K562 (cell line): ENCODE results near the gene EFNA1. TPM values are rescaled to one million over a fixed set of nuclear protein-coding genes. Genes with fewer than 3 reads are reported as not detected.

Source experiments
- GABPB2 ChIP-seq: fragments of 250-450 bp; sonication (Bioruptor Pico); conservative IDR thresholded peaks from 2 replicates; pipeline ENCODE4 v1.5.1; 2021; ENCODE audit warnings: mild to moderate bottlenecking
- NRF1 ChIP-seq, 2 experiments: fragments of 450-650 bp; IDR thresholded peaks in 1 of 2; conservative IDR thresholded peaks in 1 of 2; 2 replicates each; pipeline ENCODE4 v1.6.1; 2014; ENCODE audit warnings: mild to moderate bottlenecking in 2 of 2
- SNIP1 ChIP-seq: fragments of 450-650 bp; IDR thresholded peaks from 2 replicates; pipeline ENCODE4 v1.7.1; 2017; ENCODE audit warnings: low read depth, mild to moderate bottlenecking
- polyA plus RNA-seq, 8 experiments: library from polyadenylated mRNA; depleted of rRNA in 4 of 8; stranded (reverse) in 5 of 8; unstranded in 3 of 8; fragments of >200 nt; fragmentation: Nextera tagmentation in 2 of 8; fragmentation: Illumina TruSeq in 1 of 8; extraction: Ambion mirVana in 2 of 8; extraction: Trizol in 1 of 8; gene quantifications; 2 replicates each; pipeline versions ENCODE4 v1.2.1 to v1.2.3, GENCODE V29; 2011 to 2014; ENCODE audit warnings: inconsistent platforms in 1 of 8, missing spikeins in 1 of 8
- total RNA-seq, 7 experiments: library from RNA; depleted of rRNA in 6 of 7; stranded (reverse); fragments of >200 nt in 6 of 7; fragmentation: Illumina TruSeq in 2 of 7; extraction: Trizol in 2 of 7; gene quantifications; 2 replicates each; pipeline versions ENCODE4 v1.2.1 to v1.2.3, GENCODE V29; 2011 to 2021; ENCODE audit warnings: low replicate concordance in 1 of 7
- TF ChIP-seq, protein P1 (sequence below): fragments of 450-650 bp; IDR thresholded peaks from 2 replicates; pipeline ENCODE4 v1.6.1; 2016; ENCODE audit warnings: mild to moderate bottlenecking, moderate library complexity

Gene EFNA1
- total and polyA plus RNA-seq, 9 of the 15 experiments (the other 6 are each of a cell fraction or from before 2014, with no cell fraction given) = 2.1 to 9.3 (median 3.0) TPM

DNA sequence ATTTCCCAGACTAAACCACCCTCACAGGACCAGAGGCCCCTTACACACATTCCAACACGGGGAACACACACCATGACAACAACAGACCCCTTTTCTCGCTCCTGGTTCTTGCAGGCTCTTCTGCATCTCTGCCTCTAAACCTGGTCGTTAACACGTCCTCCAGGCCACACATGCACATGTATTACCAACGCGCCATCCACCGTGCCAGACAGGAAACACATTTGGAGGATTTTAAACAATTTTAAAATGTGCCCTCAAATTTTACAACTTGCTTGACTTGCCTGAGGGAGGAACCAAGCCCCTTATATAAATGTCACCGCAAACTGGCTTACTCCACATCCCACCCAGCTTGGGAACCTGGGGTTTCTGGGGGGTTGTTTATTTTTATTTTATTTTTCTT is 16.9 kb upstream of the EFNA1 start (continued):
- TF ChIP-seq, protein P1, sequence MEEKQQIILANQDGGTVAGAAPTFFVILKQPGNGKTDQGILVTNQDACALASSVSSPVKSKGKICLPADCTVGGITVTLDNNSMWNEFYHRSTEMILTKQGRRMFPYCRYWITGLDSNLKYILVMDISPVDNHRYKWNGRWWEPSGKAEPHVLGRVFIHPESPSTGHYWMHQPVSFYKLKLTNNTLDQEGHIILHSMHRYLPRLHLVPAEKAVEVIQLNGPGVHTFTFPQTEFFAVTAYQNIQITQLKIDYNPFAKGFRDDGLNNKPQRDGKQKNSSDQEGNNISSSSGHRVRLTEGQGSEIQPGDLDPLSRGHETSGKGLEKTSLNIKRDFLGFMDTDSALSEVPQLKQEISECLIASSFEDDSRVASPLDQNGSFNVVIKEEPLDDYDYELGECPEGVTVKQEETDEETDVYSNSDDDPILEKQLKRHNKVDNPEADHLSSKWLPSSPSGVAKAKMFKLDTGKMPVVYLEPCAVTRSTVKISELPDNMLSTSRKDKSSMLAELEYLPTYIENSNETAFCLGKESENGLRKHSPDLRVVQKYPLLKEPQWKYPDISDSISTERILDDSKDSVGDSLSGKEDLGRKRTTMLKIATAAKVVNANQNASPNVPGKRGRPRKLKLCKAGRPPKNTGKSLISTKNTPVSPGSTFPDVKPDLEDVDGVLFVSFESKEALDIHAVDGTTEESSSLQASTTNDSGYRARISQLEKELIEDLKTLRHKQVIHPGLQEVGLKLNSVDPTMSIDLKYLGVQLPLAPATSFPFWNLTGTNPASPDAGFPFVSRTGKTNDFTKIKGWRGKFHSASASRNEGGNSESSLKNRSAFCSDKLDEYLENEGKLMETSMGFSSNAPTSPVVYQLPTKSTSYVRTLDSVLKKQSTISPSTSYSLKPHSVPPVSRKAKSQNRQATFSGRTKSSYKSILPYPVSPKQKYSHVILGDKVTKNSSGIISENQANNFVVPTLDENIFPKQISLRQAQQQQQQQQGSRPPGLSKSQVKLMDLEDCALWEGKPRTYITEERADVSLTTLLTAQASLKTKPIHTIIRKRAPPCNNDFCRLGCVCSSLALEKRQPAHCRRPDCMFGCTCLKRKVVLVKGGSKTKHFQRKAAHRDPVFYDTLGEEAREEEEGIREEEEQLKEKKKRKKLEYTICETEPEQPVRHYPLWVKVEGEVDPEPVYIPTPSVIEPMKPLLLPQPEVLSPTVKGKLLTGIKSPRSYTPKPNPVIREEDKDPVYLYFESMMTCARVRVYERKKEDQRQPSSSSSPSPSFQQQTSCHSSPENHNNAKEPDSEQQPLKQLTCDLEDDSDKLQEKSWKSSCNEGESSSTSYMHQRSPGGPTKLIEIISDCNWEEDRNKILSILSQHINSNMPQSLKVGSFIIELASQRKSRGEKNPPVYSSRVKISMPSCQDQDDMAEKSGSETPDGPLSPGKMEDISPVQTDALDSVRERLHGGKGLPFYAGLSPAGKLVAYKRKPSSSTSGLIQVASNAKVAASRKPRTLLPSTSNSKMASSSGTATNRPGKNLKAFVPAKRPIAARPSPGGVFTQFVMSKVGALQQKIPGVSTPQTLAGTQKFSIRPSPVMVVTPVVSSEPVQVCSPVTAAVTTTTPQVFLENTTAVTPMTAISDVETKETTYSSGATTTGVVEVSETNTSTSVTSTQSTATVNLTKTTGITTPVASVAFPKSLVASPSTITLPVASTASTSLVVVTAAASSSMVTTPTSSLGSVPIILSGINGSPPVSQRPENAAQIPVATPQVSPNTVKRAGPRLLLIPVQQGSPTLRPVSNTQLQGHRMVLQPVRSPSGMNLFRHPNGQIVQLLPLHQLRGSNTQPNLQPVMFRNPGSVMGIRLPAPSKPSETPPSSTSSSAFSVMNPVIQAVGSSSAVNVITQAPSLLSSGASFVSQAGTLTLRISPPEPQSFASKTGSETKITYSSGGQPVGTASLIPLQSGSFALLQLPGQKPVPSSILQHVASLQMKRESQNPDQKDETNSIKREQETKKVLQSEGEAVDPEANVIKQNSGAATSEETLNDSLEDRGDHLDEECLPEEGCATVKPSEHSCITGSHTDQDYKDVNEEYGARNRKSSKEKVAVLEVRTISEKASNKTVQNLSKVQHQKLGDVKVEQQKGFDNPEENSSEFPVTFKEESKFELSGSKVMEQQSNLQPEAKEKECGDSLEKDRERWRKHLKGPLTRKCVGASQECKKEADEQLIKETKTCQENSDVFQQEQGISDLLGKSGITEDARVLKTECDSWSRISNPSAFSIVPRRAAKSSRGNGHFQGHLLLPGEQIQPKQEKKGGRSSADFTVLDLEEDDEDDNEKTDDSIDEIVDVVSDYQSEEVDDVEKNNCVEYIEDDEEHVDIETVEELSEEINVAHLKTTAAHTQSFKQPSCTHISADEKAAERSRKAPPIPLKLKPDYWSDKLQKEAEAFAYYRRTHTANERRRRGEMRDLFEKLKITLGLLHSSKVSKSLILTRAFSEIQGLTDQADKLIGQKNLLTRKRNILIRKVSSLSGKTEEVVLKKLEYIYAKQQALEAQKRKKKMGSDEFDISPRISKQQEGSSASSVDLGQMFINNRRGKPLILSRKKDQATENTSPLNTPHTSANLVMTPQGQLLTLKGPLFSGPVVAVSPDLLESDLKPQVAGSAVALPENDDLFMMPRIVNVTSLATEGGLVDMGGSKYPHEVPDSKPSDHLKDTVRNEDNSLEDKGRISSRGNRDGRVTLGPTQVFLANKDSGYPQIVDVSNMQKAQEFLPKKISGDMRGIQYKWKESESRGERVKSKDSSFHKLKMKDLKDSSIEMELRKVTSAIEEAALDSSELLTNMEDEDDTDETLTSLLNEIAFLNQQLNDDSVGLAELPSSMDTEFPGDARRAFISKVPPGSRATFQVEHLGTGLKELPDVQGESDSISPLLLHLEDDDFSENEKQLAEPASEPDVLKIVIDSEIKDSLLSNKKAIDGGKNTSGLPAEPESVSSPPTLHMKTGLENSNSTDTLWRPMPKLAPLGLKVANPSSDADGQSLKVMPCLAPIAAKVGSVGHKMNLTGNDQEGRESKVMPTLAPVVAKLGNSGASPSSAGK = no peak
- TF ChIP-seq SNIP1 (no peak), NRF1 (conservative IDR thresholded peaks at IDR 0.05 in 1 of 2, IDR thresholded peaks at IDR 0.05 in 1 of 2) (no peak), GABPB2 (no peak)
